B cell (primary cell): ENCODE measurements around the gene NDUFAF4. TPM values are rescaled to one million over a fixed set of nuclear protein-coding genes. Genes with fewer than 3 reads are reported as not detected.

Experiments used
- ATAC-seq: fragments of 200-7000 bp; cut with Tn5 transposase; one replicate; pipeline ENCODE4 v1.10.0; 2021; ENCODE audit warnings: low read depth, mild to moderate bottlenecking, moderate number of reproducible peaks, moderate library complexity
- CTCF ChIA-PET: fragments of 350-600 bp; sonication (Branson Sonifier 250); formaldehyde crosslinking; loops from one replicate; lab custom pipeline; 2021; ENCODE audit warnings: antibody characterized with exemption, inconsistent platforms; lab: Charles Lee
- POLR2A ChIA-PET: fragments of 350-600 bp; sonication (Branson Sonifier 250); formaldehyde crosslinking; loops from one replicate; lab custom pipeline; 2021; ENCODE audit warnings: antibody characterized with exemption; lab: Charles Lee
- DNase-seq: peaks from one replicate; pipeline ENCODE4 v3.0.0; 2013
- H2AFZ ChIP-seq: 2 replicates; pipeline ENCODE4 v1.6.1; 2012; ENCODE audit warnings: mild to moderate bottlenecking, low read depth, low read length; ENCODE audit not compliant: insufficient read depth, poor library complexity, severe bottlenecking
- H3K27ac ChIP-seq, 2 donors: 1 replicate in 1 of 2; 2 replicates in 1 of 2; pipeline ENCODE4 v1.5.1; 2012 to 2013; ENCODE audit warnings: low read length in 2 of 2, mild to moderate bottlenecking in 2 of 2, moderate library complexity in 1 of 2
- H3K27me3 ChIP-seq, 4 experiments: fragments of 200-600 bp in 1 of 4; sonication (generic) in 1 of 4; replicated peaks in 1 of 4; 1 replicate in 2 of 4; 2 replicates in 2 of 4; pipeline versions ENCODE4 v1.6.1 to v1.7.0; 2013 to 2016; ENCODE audit warnings: low read length in 3 of 4, mild to moderate bottlenecking in 2 of 4, mixed read lengths in 1 of 4, moderate library complexity in 1 of 4; ENCODE audit not compliant: insufficient read depth in 4 of 4, control insufficient read depth in 3 of 4; ENCODE audit errors: control extremely low read depth in 1 of 4
- H3K36me3 ChIP-seq, 2 experiments: replicated peaks in 1 of 2; 1 replicate in 1 of 2; 2 replicates in 1 of 2; pipeline versions ENCODE4 v1.6.1 to v1.7.1; 2013; ENCODE audit warnings: low read length in 1 of 2; ENCODE audit not compliant: insufficient read depth in 2 of 2, control insufficient read depth in 1 of 2; ENCODE audit errors: control extremely low read depth in 1 of 2, extremely low read depth in 1 of 2
- H3K4me1 ChIP-seq, 2 donors: fragments of 200-600 bp in 1 of 2; sonication (generic) in 1 of 2; 1 replicate in 1 of 2; 2 replicates in 1 of 2; pipeline versions ENCODE4 v1.5.1 to v1.6.1; 2013 to 2017; ENCODE audit warnings: low read length in 2 of 2; ENCODE audit not compliant: control insufficient read depth in 2 of 2, insufficient read depth in 2 of 2
- H3K4me2 ChIP-seq: replicated peaks from 2 replicates; pipeline ENCODE3; 2012; ENCODE audit warnings: mild to moderate bottlenecking, low read depth, low read length; ENCODE audit not compliant: poor library complexity, severe bottlenecking
- H3K4me3 ChIP-seq, 5 experiments: fragments of 200-600 bp in 1 of 5; sonication (generic) in 1 of 5; 1 replicate in 3 of 5; 2 replicates in 2 of 5; pipeline versions ENCODE4 v1.5.1 to v1.7.0; 2011 to 2016; ENCODE audit warnings: low read length in 4 of 5, mild to moderate bottlenecking in 4 of 5, low read depth in 2 of 5, control low read depth in 1 of 5, moderate library complexity in 1 of 5; ENCODE audit not compliant: insufficient read depth in 1 of 5; ENCODE audit errors: control extremely low read depth in 1 of 5, extremely low read depth in 1 of 5
- H3K79me2 ChIP-seq: fragments of 200-600 bp; sonication (generic); one replicate; pipeline ENCODE4 v1.6.0; 2016; ENCODE audit warnings: low read length; ENCODE audit not compliant: control insufficient read depth, insufficient read depth
- H3K9ac ChIP-seq: fragments of 200-600 bp; sonication (generic); 2 replicates; pipeline ENCODE4 v1.6.1; 2017; ENCODE audit warnings: mild to moderate bottlenecking, low read length, moderate library complexity
- H3K9me3 ChIP-seq, 3 donors: one replicate each; pipeline versions ENCODE4 v1.6.1 to v1.7.1; 2013; ENCODE audit warnings: low read length in 2 of 3; ENCODE audit not compliant: control insufficient read depth in 2 of 3, insufficient read depth in 1 of 3; ENCODE audit errors: control extremely low read depth in 1 of 3
- H4K20me1 ChIP-seq: 2 replicates; pipeline ENCODE4 v1.6.0; 2012; ENCODE audit warnings: mild to moderate bottlenecking, low read length; ENCODE audit not compliant: insufficient read depth, control insufficient read depth, poor library complexity, severe bottlenecking
- H3K27ac Mint-ChIP-seq: one replicate; pipeline ENCODE4 v1.8.0; 2021; ENCODE audit warnings: mixed read lengths
- H3K27me3 Mint-ChIP-seq: one replicate; pipeline ENCODE4 v1.8.0; 2021; ENCODE audit warnings: mixed read lengths
- H3K4me1 Mint-ChIP-seq: one replicate; pipeline ENCODE4 v1.8.0; 2021; ENCODE audit warnings: mixed read lengths
- H3K4me3 Mint-ChIP-seq: one replicate; pipeline ENCODE4 v1.8.0; 2021; ENCODE audit warnings: mixed read lengths
- H3K9me3 Mint-ChIP-seq: one replicate; pipeline ENCODE4 v1.8.0; 2022; ENCODE audit warnings: mixed read lengths; ENCODE audit not compliant: insufficient read depth
- CTCF ChIP-seq: fragments of 200-600 bp; IDR thresholded peaks from one replicate; pipeline ENCODE4 v1.8.0; 2022; ENCODE audit warnings: antibody characterized with exemption, mild to moderate bottlenecking
- EZH2 ChIP-seq: IDR thresholded peaks from 2 replicates; pipeline ENCODE4 v1.6.1; 2012; ENCODE audit warnings: borderline replicate concordance, low read depth, mild to moderate bottlenecking, moderate library complexity, low read length; ENCODE audit not compliant: insufficient read depth, poor library complexity, severe bottlenecking
- WGBS: methylation state at CpG from one replicate; pipeline ENCODE4 v1.1.5; 2013; ENCODE audit warnings: missing lambda C conversion rate; ENCODE audit not compliant: insufficient coverage; 5-methylcytosine and 5-hydroxymethylcytosine counted together
- intact Hi-C: fragments of 100-400 bp; cut with micrococcal nuclease; formaldehyde crosslinking; loops from one replicate; pipeline ENCODE4 v1.10.0; 2022
- polyA plus RNA-seq: library from polyadenylated mRNA; depleted of rRNA; stranded (reverse); fragments of >200 nt; gene quantifications from 2 replicates; pipeline ENCODE4 v1.2.3, GENCODE V29; 2012
- total RNA-seq, 2 donors: library from RNA; stranded (reverse); fragments of 120-200 nt in 1 of 2; gene quantifications; 1 replicate in 1 of 2; 2 replicates in 1 of 2; pipeline versions ENCODE4 v1.2.3 to v1.2.4, GENCODE V29; 2013 to 2022

Gene NDUFAF4
- total and polyA plus RNA-seq, 2 donors (not counting 1 experiment from before 2014, with no cell fraction given), result 16.3 to 22.3 TPM

- Histone ChIP-seq H3K4me2 (no peak overlapping the region), H3K79me2 (no peaks in the 10 kb centered on the region), H4K20me1 (no peaks in the 10 kb centered on the region), H3K36me3 (no peaks in the 10 kb centered on the region), H3K9ac (no peak overlapping the region), H3K27me3 (peaks cover 0 to 25% (median 6%) of the 10 kb centered on the region in 4 experiments), H3K4me1 (no peaks in the 10 kb centered on the region), H2AFZ (no peak overlapping the region), H3K9me3 (no peaks in the 10 kb centered on the region), H3K27ac (no peak overlapping the region), H3K4me3 (no peak overlapping the region)
- ATAC-seq, result no peak
- H3K4me1 Mint-ChIP-seq, result peaks cover 3% of the 10 kb centered on the region
- ChIA-PET CTCF (interaction anchor here (0.5 to 3.0 kb wide), 3 partner anchors 9 to 75 kb away, joined by 3 to 14 read pairs (median 4); partner anchors contain the start of gene NDUFAF4), POLR2A (no interaction called here)
- no peaks in the 10 kb centered on the region for H3K9me3 Mint-ChIP-seq
- DNase-seq, result no peak
- TF ChIP-seq CTCF, result no peak
- TF ChIP-seq EZH2, result no peak
- no peak overlapping the region for H3K4me3 Mint-ChIP-seq
- no CpG with 5 or more reads among the region's 2 CpGs for WGBS
- intact Hi-C loops, result no loop called here
- H3K27ac Mint-ChIP-seq, result no peak overlapping the region
- peaks cover 49% of the 10 kb centered on the region for H3K27me3 Mint-ChIP-seq
These were observed 9.8 kb upstream of the NDUFAF4 start for GRCh38 chr6:96907498-96907897.

- DNase-seq, result no peak
- Histone ChIP-seq H3K27me3 (peaks cover 0 to 5% (median 0%) of the 10 kb centered on the region in 4 experiments), H3K4me2 (no peak overlapping the region), H3K27ac (no peak overlapping the region), H3K4me1 (peaks cover 16 to 21% of the 10 kb centered on the region in 2 donors), H3K79me2 (peaks cover 17% of the 10 kb centered on the region), H3K36me3 (peaks cover 0 to 2% of the 10 kb centered on the region in 2 experiments), H3K9me3 (no peaks in the 10 kb centered on the region), H3K9ac (no peak overlapping the region), H2AFZ (no peak overlapping the region), H4K20me1 (peaks cover 12% of the 10 kb centered on the region), H3K4me3 (no peak overlapping the region)
- no CpG with 5 or more reads among the region's 2 CpGs for WGBS
- H3K27ac Mint-ChIP-seq, result no peak overlapping the region
- peaks cover 18% of the 10 kb centered on the region for H3K4me1 Mint-ChIP-seq
- no peak for ATAC-seq
- no peak for TF ChIP-seq CTCF
- no peak for TF ChIP-seq EZH2
- H3K4me3 Mint-ChIP-seq, result no peak overlapping the region
- ChIA-PET POLR2A (no interaction called here), CTCF (interaction anchor here (4.5 kb wide), 1 partner anchor 20 kb away, joined by 26 read pairs; no protein-coding TSS in a partner anchor)
- peaks cover 23% of the 10 kb centered on the region for H3K27me3 Mint-ChIP-seq
- H3K9me3 Mint-ChIP-seq, result no peaks in the 10 kb centered on the region
- intact Hi-C loops, result no loop called here
These were observed 3.2 kb upstream of the NDUFAF4 start for GRCh38 chr6:96900873-96901272.
